ENCODE measurements around the gene SLC25A23.

Gene SLC25A23

DNA sequence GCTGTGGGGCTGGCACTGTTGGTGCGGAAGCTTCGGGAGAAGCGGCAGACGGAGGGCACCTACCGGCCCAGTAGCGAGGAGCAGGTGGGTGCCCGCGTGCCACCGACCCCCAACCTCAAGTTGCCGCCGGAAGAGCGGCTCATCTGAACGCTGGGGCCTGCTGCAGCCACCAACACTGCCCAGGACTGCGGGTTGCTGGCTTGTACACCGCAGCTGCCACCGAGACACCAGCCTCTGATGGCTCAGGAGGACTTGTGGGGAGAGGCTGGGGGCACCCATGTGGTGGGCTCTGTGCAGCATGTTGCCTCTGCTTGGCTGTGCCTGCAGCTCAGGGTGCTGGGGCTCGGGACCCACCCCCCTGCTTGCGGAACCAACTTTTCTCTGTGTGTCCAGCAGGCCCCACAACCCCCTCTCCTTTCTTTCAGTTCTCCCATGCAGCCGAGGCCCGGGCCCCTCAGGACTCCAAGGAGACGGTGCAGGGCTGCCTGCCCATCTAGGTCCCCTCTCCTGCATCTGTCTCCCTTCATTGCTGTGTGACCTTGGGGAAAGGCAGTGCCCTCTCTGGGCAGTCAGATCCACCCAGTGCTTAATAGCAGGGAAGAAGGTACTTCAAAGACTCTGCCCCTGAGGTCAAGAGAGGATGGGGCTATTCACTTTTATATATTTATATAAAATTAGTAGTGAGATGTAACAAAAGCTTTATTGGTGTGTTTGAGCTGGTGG is 7.1 kb upstream of the SLC25A23 start:
- Histone ChIP-seq H3K27ac (ENCODE audit: extremely low read depth, low read depth, low read length) (no peak overlapping the region), H3K9me3 (ENCODE audit: control insufficient read depth, insufficient read depth, low read depth, low read length) (no peaks in the 10 kb centered on the region), H3K36me3 (ENCODE audit: control insufficient read depth in 2 of 2, insufficient read depth in 1 of 2, low read length in 2 of 2) (no peaks in the 10 kb centered on the region), H3K4me1 (ENCODE audit: control insufficient read depth, insufficient read depth, low read length) (no peaks in the 10 kb centered on the region), H3K4me3 (ENCODE audit: low read depth, low read length) (no peak overlapping the region)
- TF ChIP-seq ZNF404 (tag by site-specific recombination; IDR thresholded peaks at IDR 0.05) (no peak), ZNF768 (tag by site-specific recombination; IDR thresholded peaks at IDR 0.05) (0 out of 2 replicates have a peak, but pooled peaks have one; percentile 61), ZNF664 (tag by site-specific recombination; IDR thresholded peaks at IDR 0.05) (peak; percentile 83), YY1 (tag by site-specific recombination; IDR thresholded peaks at IDR 0.05) (no peak), GFI1B (tag by site-specific recombination; IDR thresholded peaks at IDR 0.05) (no peak), ZNF660 (tag by site-specific recombination; IDR thresholded peaks at IDR 0.05) (no peak)
- TF ChIP-seq, protein P1, sequence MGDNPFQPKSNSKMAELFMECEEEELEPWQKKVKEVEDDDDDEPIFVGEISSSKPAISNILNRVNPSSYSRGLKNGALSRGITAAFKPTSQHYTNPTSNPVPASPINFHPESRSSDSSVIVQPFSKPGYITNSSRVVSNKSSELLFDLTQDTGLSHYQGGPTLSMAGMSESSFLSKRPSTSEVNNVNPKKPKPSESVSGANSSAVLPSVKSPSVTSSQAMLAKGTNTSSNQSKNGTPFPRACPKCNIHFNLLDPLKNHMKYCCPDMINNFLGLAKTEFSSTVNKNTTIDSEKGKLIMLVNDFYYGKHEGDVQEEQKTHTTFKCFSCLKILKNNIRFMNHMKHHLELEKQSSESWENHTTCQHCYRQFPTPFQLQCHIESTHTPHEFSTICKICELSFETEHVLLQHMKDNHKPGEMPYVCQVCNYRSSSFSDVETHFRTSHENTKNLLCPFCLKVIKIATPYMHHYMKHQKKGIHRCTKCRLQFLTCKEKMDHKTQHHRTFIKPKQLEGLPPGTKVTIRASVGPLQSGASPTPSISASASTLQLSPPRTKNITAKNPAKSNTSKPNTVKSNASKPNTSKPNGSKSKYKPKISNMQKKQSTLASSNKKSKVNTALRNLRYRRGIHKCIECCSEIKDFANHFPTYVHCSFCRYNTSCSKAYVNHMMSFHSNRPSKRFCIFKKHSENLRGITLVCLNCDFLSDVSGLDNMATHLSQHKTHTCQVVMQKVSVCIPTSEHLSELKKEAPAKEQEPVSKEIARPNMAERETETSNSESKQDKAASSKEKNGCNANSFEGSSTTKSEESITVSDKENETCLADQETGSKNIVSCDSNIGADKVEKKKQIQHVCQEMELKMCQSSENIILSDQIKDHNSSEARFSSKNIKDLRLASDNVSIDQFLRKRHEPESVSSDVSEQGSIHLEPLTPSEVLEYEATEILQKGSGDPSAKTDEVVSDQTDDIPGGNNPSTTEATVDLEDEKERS (tag by site-specific recombination; IDR thresholded peaks at IDR 0.05): no peak
- CTCF ChIA-PET: interaction anchor here (0.7 kb wide), 1 partner anchor 10 kb away, joined by 3 read pairs; no protein-coding TSS in a partner anchor
- POLR2A ChIA-PET: interaction anchor here (0.8 to 1.4 kb wide), 2 partner anchors 10 to 19 kb away, joined by 5 to 9 read pairs; no protein-coding TSS in a partner anchor

DNA sequence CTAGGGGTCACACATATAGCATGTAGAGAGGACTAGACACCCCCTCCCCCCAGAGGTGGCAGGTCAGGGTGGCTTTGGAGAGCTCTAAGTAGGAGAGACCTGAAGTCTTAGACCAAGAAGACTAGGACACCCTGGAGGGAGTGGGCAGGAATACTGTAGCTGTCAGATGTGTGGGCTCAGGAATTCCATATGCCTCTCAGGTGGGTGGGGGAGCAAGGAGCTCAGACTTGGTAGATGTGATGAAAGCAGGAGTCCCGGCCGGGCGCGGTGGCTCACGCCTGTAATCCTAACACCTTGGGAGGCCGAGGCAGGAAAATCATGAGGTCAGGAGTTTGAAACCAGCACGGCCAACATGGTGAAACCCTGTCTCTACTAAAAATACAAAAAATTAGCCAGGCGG is 6.1 kb upstream of the SLC25A23 start:
- POLR2A ChIA-PET: interaction anchor here (1.1 kb wide), 1 partner anchor 41 kb away, joined by 3 read pairs; the partner anchor contains the start of gene KHSRP
- no peaks in the 10 kb centered on the region for H3K9me3 ChIP-seq (ENCODE audit: control insufficient read depth, insufficient read depth, low read depth, low read length)
- CTCF ChIA-PET: no interaction called here
- TF ChIP-seq RBAK (tag by site-specific recombination; IDR thresholded peaks at IDR 0.05): no peak
- no peak for TF ChIP-seq ZSCAN30 (tag by site-specific recombination; IDR thresholded peaks at IDR 0.05)
- TF ChIP-seq ZNF274 (IDR thresholded peaks at IDR 0.05; ENCODE audit: low read length): no peak
- no peak for TF ChIP-seq ZNF274 (tag by site-specific recombination; IDR thresholded peaks at IDR 0.05; ENCODE audit: borderline replicate concordance)
- TF ChIP-seq, protein P2, sequence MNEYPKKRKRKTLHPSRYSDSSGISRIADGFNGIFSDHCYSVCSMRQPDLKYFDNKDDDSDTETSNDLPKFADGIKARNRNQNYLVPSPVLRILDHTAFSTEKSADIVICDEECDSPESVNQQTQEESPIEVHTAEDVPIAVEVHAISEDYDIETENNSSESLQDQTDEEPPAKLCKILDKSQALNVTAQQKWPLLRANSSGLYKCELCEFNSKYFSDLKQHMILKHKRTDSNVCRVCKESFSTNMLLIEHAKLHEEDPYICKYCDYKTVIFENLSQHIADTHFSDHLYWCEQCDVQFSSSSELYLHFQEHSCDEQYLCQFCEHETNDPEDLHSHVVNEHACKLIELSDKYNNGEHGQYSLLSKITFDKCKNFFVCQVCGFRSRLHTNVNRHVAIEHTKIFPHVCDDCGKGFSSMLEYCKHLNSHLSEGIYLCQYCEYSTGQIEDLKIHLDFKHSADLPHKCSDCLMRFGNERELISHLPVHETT (tag by site-specific recombination; IDR thresholded peaks at IDR 0.05): no peak
- no peak for TF ChIP-seq GLIS2 (tag by site-specific recombination; IDR thresholded peaks at IDR 0.05)
- TF ChIP-seq KLF7 (tag by site-specific recombination; IDR thresholded peaks at IDR 0.05; ENCODE audit: borderline replicate concordance): no peak
- TF ChIP-seq, protein P3, sequence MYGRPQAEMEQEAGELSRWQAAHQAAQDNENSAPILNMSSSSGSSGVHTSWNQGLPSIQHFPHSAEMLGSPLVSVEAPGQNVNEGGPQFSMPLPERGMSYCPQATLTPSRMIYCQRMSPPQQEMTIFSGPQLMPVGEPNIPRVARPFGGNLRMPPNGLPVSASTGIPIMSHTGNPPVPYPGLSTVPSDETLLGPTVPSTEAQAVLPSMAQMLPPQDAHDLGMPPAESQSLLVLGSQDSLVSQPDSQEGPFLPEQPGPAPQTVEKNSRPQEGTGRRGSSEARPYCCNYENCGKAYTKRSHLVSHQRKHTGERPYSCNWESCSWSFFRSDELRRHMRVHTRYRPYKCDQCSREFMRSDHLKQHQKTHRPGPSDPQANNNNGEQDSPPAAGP (tag by site-specific recombination; IDR thresholded peaks at IDR 0.05): no peak
- peak; percentile 69 for TF ChIP-seq ZFHX2 (tag by site-specific recombination; conservative IDR thresholded peaks at IDR 0.05)
- TF ChIP-seq, protein P4, sequence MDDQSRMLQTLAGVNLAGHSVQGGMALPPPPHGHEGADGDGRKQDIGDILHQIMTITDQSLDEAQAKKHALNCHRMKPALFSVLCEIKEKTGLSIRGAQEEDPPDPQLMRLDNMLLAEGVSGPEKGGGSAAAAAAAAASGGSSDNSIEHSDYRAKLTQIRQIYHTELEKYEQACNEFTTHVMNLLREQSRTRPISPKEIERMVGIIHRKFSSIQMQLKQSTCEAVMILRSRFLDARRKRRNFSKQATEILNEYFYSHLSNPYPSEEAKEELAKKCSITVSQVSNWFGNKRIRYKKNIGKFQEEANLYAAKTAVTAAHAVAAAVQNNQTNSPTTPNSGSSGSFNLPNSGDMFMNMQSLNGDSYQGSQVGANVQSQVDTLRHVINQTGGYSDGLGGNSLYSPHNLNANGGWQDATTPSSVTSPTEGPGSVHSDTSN (CRISPR knock-in tag; IDR thresholded peaks at IDR 0.05): no peak
- TF ChIP-seq EGR2 (tag by site-specific recombination; IDR thresholded peaks at IDR 0.05; ENCODE audit: low read depth): peak; percentile 84
- TF ChIP-seq GFI1B (tag by site-specific recombination; IDR thresholded peaks at IDR 0.05): no peak
- no peak for TF ChIP-seq ZNF664 (tag by site-specific recombination; IDR thresholded peaks at IDR 0.05)
- TF ChIP-seq ZNF670 (tag by site-specific recombination; IDR thresholded peaks at IDR 0.05; ENCODE audit: low read depth): no peak
- TF ChIP-seq ZNF596 (tag by site-specific recombination; IDR thresholded peaks at IDR 0.05): no peak
- no peak for TF ChIP-seq ZNF76 (tag by site-specific recombination; IDR thresholded peaks at IDR 0.05; ENCODE audit: borderline replicate concordance, low read depth)
- no peak for TF ChIP-seq ZNF514 (tag by site-specific recombination; IDR thresholded peaks at IDR 0.05)
- TF ChIP-seq ZNF302 (tag by site-specific recombination; IDR thresholded peaks at IDR 0.05; ENCODE audit: low read depth): no peak
- H3K4me3 ChIP-seq (ENCODE audit: low read depth, low read length): no peak overlapping the region
- no peaks in the 10 kb centered on the region for H3K4me1 ChIP-seq (ENCODE audit: control insufficient read depth, insufficient read depth, low read length)
- H3K36me3 ChIP-seq (ENCODE audit: control insufficient read depth in 2 of 2, insufficient read depth in 1 of 2, low read length in 2 of 2): no peaks in the 10 kb centered on the region
- H3K27ac ChIP-seq (ENCODE audit: extremely low read depth, low read depth, low read length): no peak overlapping the region

All from HEK293 (cell line).